T-cell (primary cell): ENCODE data around the gene PSME3. TPM values are rescaled to one million over a fixed set of nuclear protein-coding genes. Genes with fewer than 3 reads are reported as not detected.
"Not testable (repeated sequence)": the region's sequence is repeated elsewhere in the genome, so short reads cannot be mapped to it uniquely, and the experiment has no call there.

ENCODE experiments used
- ATAC-seq, 4 experiments: fragments of 200-7000 bp in 3 of 4; fragments of 150-1000 bp in 1 of 4; cut with Tn5 transposase; replicated peaks in 1 of 4; 1 replicate in 3 of 4; 2 replicates in 1 of 4; pipeline ENCODE4 v1.10.0; 2021; ENCODE audit warnings: moderate library complexity in 3 of 4, mild to moderate bottlenecking in 2 of 4, moderate number of reproducible peaks in 1 of 4
- CTCF ChIA-PET, 2 donors: fragments of 300-600 bp; sonication (Branson Sonifier 250); formaldehyde crosslinking; loops; one replicate each; lab custom pipeline; 2022; ENCODE audit warnings: antibody characterized with exemption in 2 of 2; lab: Charles Lee
- POLR2A ChIA-PET, 2 donors: fragments of 300-600 bp; sonication (Branson Sonifier 250); formaldehyde crosslinking; loops; one replicate each; lab custom pipeline; 2022; ENCODE audit warnings: antibody characterized with exemption in 2 of 2; lab: Charles Lee
- DNase-seq, 35 experiments: peaks; one replicate each; pipeline versions ENCODE4 v3.0.0 to v3.0.0-alpha.2; 2013 to 2023
- H3K27ac ChIP-seq: one replicate; pipeline ENCODE4 v1.5.1; 2013; ENCODE audit warnings: low read length
- H3K27me3 ChIP-seq, 2 experiments: replicated peaks in 1 of 2; 1 replicate in 1 of 2; 2 replicates in 1 of 2; pipeline versions ENCODE4 v1.6.1 to v1.7.0; 2013; ENCODE audit warnings: low read length in 1 of 2, mixed read lengths in 1 of 2; ENCODE audit not compliant: control insufficient read depth in 2 of 2, insufficient read depth in 2 of 2; ENCODE audit errors: extremely low read depth in 1 of 2
- H3K36me3 ChIP-seq, 2 donors: 1 replicate in 1 of 2; 2 replicates in 1 of 2; pipeline versions ENCODE4 v1.6.1 to v1.7.0; 2013; ENCODE audit warnings: low read length in 1 of 2; ENCODE audit not compliant: control insufficient read depth in 2 of 2, insufficient read depth in 1 of 2; ENCODE audit errors: extremely low read depth in 1 of 2
- H3K4me1 ChIP-seq, 2 experiments: 1 replicate in 1 of 2; 2 replicates in 1 of 2; pipeline versions ENCODE4 v1.6.1 to v1.7.0; 2013; ENCODE audit warnings: low read length in 2 of 2, mixed read lengths in 1 of 2; ENCODE audit not compliant: insufficient read depth in 2 of 2, control insufficient read depth in 1 of 2; ENCODE audit errors: extremely low read depth in 1 of 2
- H3K4me3 ChIP-seq, 2 donors: 1 replicate in 1 of 2; 2 replicates in 1 of 2; pipeline versions ENCODE4 v1.5.1 to v1.7.0; 2013; ENCODE audit warnings: mild to moderate bottlenecking in 2 of 2, low read length in 1 of 2, moderate library complexity in 1 of 2; ENCODE audit not compliant: control insufficient read depth in 1 of 2; ENCODE audit errors: extremely low read depth in 1 of 2
- H3K9me3 ChIP-seq: 2 replicates; pipeline ENCODE4 v1.7.0; 2013
- H3K27ac Mint-ChIP-seq, 2 donors: one replicate each; pipeline ENCODE4 v1.8.0; 2020 to 2021; ENCODE audit warnings: mild to moderate bottlenecking in 2 of 2, mixed read lengths in 2 of 2
- H3K27me3 Mint-ChIP-seq, 2 donors: one replicate each; pipeline ENCODE4 v1.8.0; 2021 to 2022; ENCODE audit warnings: mixed read lengths in 2 of 2
- H3K36me3 Mint-ChIP-seq: one replicate; pipeline ENCODE4 v1.8.0; 2021; ENCODE audit warnings: mixed read lengths
- H3K4me1 Mint-ChIP-seq, 3 donors: one replicate each; pipeline ENCODE4 v1.8.0; 2020 to 2022; ENCODE audit warnings: mixed read lengths in 3 of 3, mild to moderate bottlenecking in 1 of 3
- H3K4me3 Mint-ChIP-seq, 3 donors: one replicate each; pipeline ENCODE4 v1.8.0; 2020 to 2022; ENCODE audit warnings: mild to moderate bottlenecking in 3 of 3, mixed read lengths in 3 of 3, moderate library complexity in 3 of 3
- H3K9me3 Mint-ChIP-seq, 3 donors: one replicate each; pipeline ENCODE4 v1.8.0; 2020 to 2022; ENCODE audit warnings: mixed read lengths in 3 of 3
- whole genome bisulfite sequencing: methylation state at CpG from one replicate; pipeline ENCODE4 v1.1.5; 2013; ENCODE audit warnings: missing lambda C conversion rate; ENCODE audit not compliant: insufficient coverage; 5-methylcytosine and 5-hydroxymethylcytosine counted together
- total RNA-seq, 35 experiments: library from RNA in 6 of 35; stranded (reverse) in 6 of 35; fragments of 120-200 nt in 1 of 35; gene quantifications; one replicate each; pipeline versions ENCODE4 v1.2.1 to v1.2.4 and lab custom pipeline; 2013 to 2026

PSME3 gene
- total RNA-seq, 5 donors from 2014 or later (not counting 1 experiment from before 2014, with no cell fraction given): 68.0 to 79.1 (median 77.2) TPM

- H3K9me3 Mint-ChIP-seq: no peaks in the 10 kb centered on the region
- H3K4me3 Mint-ChIP-seq: no peak overlapping the region
- 94% methylated on average over 8 of the region's 10 CpGs for WGBS
- H3K27me3 ChIP-seq: peaks cover 0 to 31% of the 10 kb centered on the region in 2 experiments
- H3K27ac ChIP-seq: no peak overlapping the region
- no peaks in the 10 kb centered on the region for H3K4me1 Mint-ChIP-seq
- H3K9me3 ChIP-seq: no peaks in the 10 kb centered on the region
- no peak for ATAC-seq
- ChIA-PET POLR2A (no interaction called here), CTCF (no interaction called here)
- H3K27me3 Mint-ChIP-seq: peaks cover 23 to 26% of the 10 kb centered on the region in 2 donors
- no peak overlapping the region for H3K4me3 ChIP-seq
- H3K36me3 ChIP-seq: no peaks in the 10 kb centered on the region
- no peak overlapping the region for H3K27ac Mint-ChIP-seq
- DNase-seq: no peak
- H3K36me3 Mint-ChIP-seq: no peaks in the 10 kb centered on the region
- H3K4me1 ChIP-seq: no peaks in the 10 kb centered on the region
Measured at GRCh38 chr17:42877037-42877436, 43.8 kb downstream of the PSME3 start.

- Mint-ChIP-seq H3K27ac (no peak overlapping the region), H3K27me3 (peaks cover 16 to 22% of the 10 kb centered on the region in 2 donors), H3K4me3 (no peak overlapping the region), H3K9me3 (no peaks in the 10 kb centered on the region), H3K36me3 (no peaks in the 10 kb centered on the region), H3K4me1 (no peaks in the 10 kb centered on the region)
- Histone ChIP-seq H3K36me3 (no peaks in the 10 kb centered on the region), H3K4me1 (no peaks in the 10 kb centered on the region), H3K27me3 (peaks cover 0 to 28% of the 10 kb centered on the region in 2 experiments), H3K4me3 (no peak overlapping the region), H3K27ac (no peak overlapping the region), H3K9me3 (no peaks in the 10 kb centered on the region)
- ChIA-PET CTCF (no interaction called here), POLR2A (no interaction called here)
- ATAC-seq: no peak
- DNase-seq: no peak
- 56% methylated on average over 9 of the region's 13 CpGs for WGBS
Measured at GRCh38 chr17:42878123-42878880, 45.1 kb downstream of the PSME3 start.

GRCh38 chr17:42878924-42879595, 45.9 kb downstream of the PSME3 start:
- no peaks in the 10 kb centered on the region for H3K4me1 Mint-ChIP-seq
- no peaks in the 10 kb centered on the region for H3K36me3 ChIP-seq
- no peak for DNase-seq
- POLR2A ChIA-PET: no interaction called here
- H3K27ac Mint-ChIP-seq: no peak overlapping the region
- H3K9me3 Mint-ChIP-seq: no peaks in the 10 kb centered on the region
- no peak overlapping the region for H3K4me3 ChIP-seq
- no peaks in the 10 kb centered on the region for H3K9me3 ChIP-seq
- WGBS: 56% methylated on average over 5 of the region's 8 CpGs
- H3K27me3 ChIP-seq: peaks cover 0 to 28% of the 10 kb centered on the region in 2 experiments
- H3K4me1 ChIP-seq: no peaks in the 10 kb centered on the region
- CTCF ChIA-PET: no interaction called here
- H3K27ac ChIP-seq: no peak overlapping the region
- H3K4me3 Mint-ChIP-seq: no peak overlapping the region
- H3K27me3 Mint-ChIP-seq: peaks cover 15 to 21% of the 10 kb centered on the region in 2 donors
- no peak for ATAC-seq
- H3K36me3 Mint-ChIP-seq: no peaks in the 10 kb centered on the region

- Histone ChIP-seq H3K4me1 (no peaks in the 10 kb centered on the region), H3K27me3 (peaks cover 0 to 28% of the 10 kb centered on the region in 2 experiments), H3K27ac (no peak overlapping the region), H3K9me3 (no peaks in the 10 kb centered on the region), H3K4me3 (no peak overlapping the region), H3K36me3 (no peaks in the 10 kb centered on the region)
- Mint-ChIP-seq H3K36me3 (no peaks in the 10 kb centered on the region), H3K27ac (no peak overlapping the region), H3K4me3 (no peak overlapping the region), H3K4me1 (no peaks in the 10 kb centered on the region), H3K27me3 (peaks cover 15 to 21% of the 10 kb centered on the region in 2 donors), H3K9me3 (no peaks in the 10 kb centered on the region)
- no peak for ATAC-seq
- no peak for DNase-seq
- ChIA-PET CTCF (no interaction called here), POLR2A (no interaction called here)
- 56% methylated on average over 4 of the region's 6 CpGs for WGBS
Measured at GRCh38 chr17:42879596-42879985, 46.4 kb downstream of the PSME3 start.

- 85% methylated on average over 3 of the region's 5 CpGs for WGBS
- Histone ChIP-seq H3K4me1 (no peaks in the 10 kb centered on the region), H3K9me3 (no peaks in the 10 kb centered on the region), H3K27me3 (peaks cover 0 to 31% of the 10 kb centered on the region in 2 experiments), H3K36me3 (no peaks in the 10 kb centered on the region), H3K27ac (no peak overlapping the region), H3K4me3 (no peak overlapping the region)
- no peak for ATAC-seq
- Mint-ChIP-seq H3K9me3 (no peaks in the 10 kb centered on the region), H3K27ac (no peak overlapping the region), H3K36me3 (no peaks in the 10 kb centered on the region), H3K4me3 (no peak overlapping the region), H3K27me3 (peaks cover 12 to 21% of the 10 kb centered on the region in 2 donors), H3K4me1 (no peaks in the 10 kb centered on the region)
- no peak for DNase-seq
- ChIA-PET POLR2A (no interaction called here), CTCF (interaction anchor here in 1 of 2 donors (0.5 kb wide), 1 partner anchor 33 kb away, joined by 13 read pairs; no protein-coding TSS in a partner anchor)
Measured at GRCh38 chr17:42880776-42881310, 47.6 kb downstream of the PSME3 start.

GRCh38 chr17:42881706-42882105, 48.5 kb downstream of the PSME3 start:
- H3K4me3 Mint-ChIP-seq, H3K9me3 ChIP-seq, CTCF ChIA-PET, H3K9me3 Mint-ChIP-seq, H3K4me1 Mint-ChIP-seq, H3K27ac ChIP-seq, H3K4me3 ChIP-seq, H3K36me3 ChIP-seq, H3K27ac Mint-ChIP-seq, H3K36me3 Mint-ChIP-seq, H3K4me1 ChIP-seq, DNase-seq, POLR2A ChIA-PET, ATAC-seq: not testable (repeated sequence)
- 70% methylated on average over 1 of the region's 6 CpGs for WGBS
- peaks cover 18 to 21% of the 10 kb centered on the region in 2 donors for H3K27me3 Mint-ChIP-seq
- H3K27me3 ChIP-seq: peaks cover 0 to 32% of the 10 kb centered on the region in 2 experiments
